HG02678 (cell line): ENCODE results near the gene P3H2.

Experiments
- ATAC-seq: cut with Tn5 transposase; IDR thresholded peaks from one replicate; pipeline ENCODE4 v1.9.1; 2021; ENCODE audit warnings: mild to moderate bottlenecking, moderate library complexity; ENCODE audit not compliant: unreplicated experiment

Gene P3H2

GRCh38 chr3:190058521-190059241, 62.0 kb downstream of the P3H2 start:
- no peak for ATAC-seq

DNA sequence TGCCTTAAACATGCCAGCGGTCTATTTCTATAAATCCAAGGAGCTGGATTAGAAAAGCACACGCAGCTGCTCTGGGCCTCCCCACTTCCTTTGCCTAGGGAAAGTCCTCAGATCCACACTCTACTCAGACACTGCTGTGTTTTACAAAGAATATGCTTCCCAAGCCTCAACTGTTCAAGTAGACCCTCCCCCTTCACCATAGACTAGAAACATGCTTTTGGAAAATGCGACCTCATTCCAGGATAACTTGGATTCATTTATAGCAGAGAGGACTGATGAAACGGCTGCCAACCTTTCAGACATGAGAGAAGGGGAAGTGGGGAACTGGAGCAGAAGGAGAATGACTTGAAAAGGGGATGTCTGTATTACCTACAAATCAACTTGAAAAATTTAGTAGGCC, 64.0 kb downstream of the P3H2 start:
- no peak for ATAC-seq

- no peak for ATAC-seq
Observed at GRCh38 chr3:190055773-190056172, 64.9 kb downstream of the P3H2 start.

GRCh38 chr3:190053919-190054672, 66.6 kb downstream of the P3H2 start:
- no peak for ATAC-seq

- ATAC-seq = no peak
Observed at GRCh38 chr3:190051641-190052040, 69.1 kb downstream of the P3H2 start.

GRCh38 chr3:190048932-190049441, 71.7 kb downstream of the P3H2 start:
- no peak for ATAC-seq

- ATAC-seq = no peak
Observed at GRCh38 chr3:190044974-190045373, 75.7 kb downstream of the P3H2 start.

DNA sequence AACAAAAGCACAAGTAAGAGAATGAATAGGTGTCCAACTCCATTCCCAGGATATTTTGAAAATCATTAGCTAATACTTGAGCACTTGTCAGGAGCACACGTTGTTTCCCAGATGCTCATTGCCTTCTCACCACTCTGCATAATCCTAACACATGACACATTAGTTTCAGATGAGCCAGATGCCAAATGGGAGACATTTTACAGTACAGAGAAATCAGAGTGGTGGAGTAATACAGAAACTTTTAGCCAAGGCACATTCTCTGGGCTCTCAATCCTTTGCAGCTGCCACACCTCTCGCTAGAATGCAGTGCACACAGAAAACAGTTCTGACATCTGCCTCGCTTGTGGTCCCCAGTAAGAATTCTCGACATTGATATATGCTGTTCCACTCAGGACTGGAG, 76.6 kb downstream of the P3H2 start:
- ATAC-seq = no peak

- ATAC-seq = no peak
Observed at GRCh38 chr3:190043741-190044140, 77.0 kb downstream of the P3H2 start.

- no peak for ATAC-seq
Observed at GRCh38 chr3:190042558-190042957, 78.1 kb downstream of the P3H2 start.

- ATAC-seq = no peak
Observed at GRCh38 chr3:190041333-190042041, 79.2 kb downstream of the P3H2 start.

DNA sequence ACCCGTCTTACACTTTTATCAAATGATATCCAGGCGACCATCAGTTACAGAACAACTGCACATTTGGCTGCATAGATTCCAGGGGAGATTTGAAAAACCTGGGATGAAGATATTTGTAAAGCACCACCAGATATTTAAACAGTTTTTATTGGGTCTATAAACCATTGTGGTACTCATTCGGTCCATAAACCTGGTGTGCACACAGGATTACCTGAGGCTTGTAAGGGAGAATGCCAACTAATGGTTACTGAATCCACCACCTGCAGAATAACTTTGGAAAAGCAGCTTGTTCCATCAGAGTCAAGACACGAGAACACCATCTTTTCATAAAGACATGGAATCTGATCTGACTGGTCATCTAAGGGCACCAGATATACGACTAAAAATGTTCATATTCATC, 80.6 kb downstream of the P3H2 start:
- no peak for ATAC-seq

DNA sequence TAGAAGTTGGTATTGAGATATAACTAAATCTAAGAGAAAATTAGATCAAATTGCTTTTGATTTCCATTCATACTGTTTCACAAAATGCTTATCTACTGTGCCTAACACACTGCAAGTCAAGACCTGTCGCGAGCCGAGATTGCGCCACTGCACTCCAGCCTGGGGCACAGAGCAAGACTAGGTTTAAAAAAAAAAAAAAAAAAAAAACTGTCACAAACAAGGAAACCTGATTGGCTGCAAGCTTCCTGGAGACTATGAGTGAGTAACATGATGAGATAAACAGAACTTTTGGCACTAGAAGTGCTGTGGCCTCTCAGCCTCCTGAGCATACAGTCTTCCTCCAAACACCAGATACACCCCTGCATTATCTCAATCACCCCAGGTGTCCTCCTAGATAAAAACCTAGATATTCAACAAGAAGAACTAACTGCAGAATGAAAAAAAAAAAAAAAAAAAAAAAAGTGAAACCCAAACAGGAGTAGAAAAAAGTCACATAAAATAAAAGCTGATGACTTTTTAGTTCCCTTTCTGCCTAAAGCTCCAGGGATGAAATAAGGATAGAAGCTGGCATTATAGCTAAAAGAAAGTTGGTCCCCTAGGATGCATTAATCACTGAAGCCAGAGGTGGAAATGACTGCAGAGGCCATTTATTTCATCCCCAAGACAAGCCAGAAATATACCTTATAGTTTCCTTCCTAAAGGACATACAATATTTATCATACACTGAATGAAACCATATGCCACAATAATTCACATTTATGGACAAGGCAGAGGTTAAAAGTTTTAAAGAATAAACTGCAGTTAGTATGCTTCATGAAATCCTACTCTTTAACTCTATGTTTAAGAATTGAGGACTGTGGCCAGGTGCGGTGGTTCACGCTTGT, 82.4 kb downstream of the P3H2 start:
- ATAC-seq = no peak

GRCh38 chr3:190036631-190037030, 84.1 kb downstream of the P3H2 start:
- no peak for ATAC-seq

DNA sequence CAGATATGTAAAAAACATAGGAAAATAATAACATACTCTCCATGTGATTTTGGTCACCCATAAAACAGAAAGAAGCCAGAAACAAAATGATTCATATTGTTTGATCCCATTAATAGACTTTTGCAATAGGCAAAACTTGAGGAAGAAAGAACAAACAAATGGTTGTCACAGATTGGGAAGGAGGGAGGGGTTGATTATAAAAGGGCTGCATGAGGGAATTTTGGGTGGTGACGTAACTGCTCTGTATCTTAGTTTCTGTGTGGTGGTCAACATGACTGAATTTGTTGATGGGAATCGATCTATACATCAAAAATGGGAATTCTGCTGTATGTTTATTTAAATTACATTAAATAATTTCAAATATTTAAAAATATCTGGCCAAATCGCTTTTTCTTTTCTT, 86.3 kb downstream of the P3H2 start:
- no peak for ATAC-seq

GRCh38 chr3:190032923-190033322, 87.8 kb downstream of the P3H2 start:
- ATAC-seq = no peak

DNA sequence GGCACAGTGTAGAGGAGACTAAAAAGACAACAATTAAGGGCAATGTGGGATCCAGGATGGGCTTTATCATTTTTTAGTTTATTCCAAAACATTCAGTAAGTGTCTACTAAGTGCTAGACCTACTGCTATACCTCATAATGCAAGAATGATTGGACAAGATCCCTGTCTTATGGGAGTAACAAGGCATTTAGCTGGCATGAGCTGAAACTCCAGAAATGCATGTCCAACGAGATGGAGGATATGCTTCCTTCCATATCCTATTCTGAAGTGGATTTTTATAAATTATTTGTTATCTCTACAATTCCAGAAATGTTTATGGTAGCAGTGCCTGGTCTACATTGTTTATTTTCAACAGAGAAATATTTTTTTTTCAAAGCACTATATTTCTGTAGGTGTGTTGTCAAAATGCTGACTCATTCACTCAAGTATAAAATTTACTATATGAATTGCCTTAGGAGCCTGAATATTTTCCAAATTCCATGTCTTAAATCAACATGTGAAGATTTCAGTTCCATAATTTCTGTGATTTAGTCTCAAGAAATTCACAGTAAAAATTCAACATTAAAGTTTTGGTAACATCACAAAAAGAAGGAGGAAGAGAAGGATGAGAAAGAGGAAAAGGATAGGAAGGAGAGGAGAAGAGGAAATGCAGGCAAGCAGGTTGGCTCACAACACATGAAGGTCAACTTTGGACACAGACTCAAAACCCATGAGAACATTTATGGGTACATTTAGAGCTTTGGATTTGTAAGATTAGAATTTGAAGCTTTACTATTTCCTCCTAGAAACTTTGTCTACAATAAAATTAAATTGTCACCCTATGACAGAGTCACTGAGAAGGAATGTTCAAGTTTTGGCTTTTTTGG, 88.6 kb downstream of the P3H2 start:
- ATAC-seq = no peak

DNA sequence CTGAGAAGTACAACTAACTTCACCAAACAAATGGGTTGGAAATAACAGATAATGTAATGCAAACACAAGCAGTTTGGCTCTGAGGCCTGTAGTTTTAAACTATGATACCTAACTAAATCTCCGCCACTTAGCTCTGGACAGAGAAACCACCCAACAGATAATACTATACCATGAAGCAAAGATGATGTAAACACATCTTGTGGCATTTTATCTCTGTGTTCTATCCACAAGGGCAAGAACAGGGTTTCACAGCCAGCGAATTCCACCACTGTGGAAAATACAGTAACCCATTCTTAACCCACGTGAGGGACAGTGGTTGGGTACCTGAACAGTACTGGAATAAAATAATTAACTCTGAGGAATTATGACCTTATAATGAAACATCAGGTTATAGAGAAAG, 93.6 kb downstream of the P3H2 start:
- no peak for ATAC-seq

- no peak for ATAC-seq
Observed at GRCh38 chr3:190026154-190026553, 94.5 kb downstream of the P3H2 start.

DNA sequence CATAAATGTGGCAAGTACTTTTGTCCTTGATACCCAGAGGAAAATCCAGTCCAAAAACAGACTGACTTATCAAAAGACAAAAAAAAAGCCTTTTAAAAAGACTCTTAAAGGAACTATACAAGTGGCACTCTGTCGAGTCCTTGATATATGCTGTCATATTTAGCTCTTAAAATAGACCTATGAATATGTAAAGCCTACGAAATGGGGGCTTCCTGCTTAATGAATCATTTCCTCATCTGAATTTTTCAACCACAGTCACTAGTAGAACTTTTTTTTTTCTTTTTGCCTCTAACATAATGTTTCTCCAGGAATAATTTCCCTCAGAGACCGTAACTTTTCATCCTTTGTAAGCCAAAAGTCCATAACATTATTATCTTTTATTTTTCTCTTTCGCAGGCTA, 95.8 kb downstream of the P3H2 start:
- ATAC-seq = no peak
